ENCODE measurements around the gene CKMT2. TPM values are rescaled to one million over a fixed set of nuclear protein-coding genes. Genes with fewer than 3 reads are reported as not detected.
"Not testable (repeated sequence)": the region's sequence is repeated elsewhere in the genome, so short reads cannot be mapped to it uniquely, and the experiment has no call there.

CKMT2 gene
- total RNA-seq, 1 donor from 2014 or later: 3.0 TPM

DNA sequence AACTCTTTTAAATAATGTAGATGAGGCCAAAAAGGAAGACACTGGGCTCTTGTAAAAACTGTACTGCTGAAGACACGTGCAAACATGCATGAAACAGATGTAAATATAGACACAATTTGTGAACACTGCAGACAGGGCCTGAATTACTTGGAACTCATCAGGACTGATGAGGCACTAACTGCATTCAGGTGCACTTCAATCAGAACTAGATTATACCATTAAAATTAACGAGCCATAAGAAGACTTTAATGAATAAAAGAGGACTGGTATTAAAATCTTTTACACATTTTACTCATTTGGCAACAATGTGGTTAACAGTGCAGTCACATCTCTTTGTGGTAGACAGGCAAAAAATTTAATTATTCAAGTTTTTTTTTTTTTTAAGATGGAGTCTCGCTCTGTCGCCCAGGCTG lies 54.9 kb downstream of the CKMT2 start:
- Histone ChIP-seq H3K4me1 (no peaks in the 10 kb centered on the region), H3K9me3 (peaks cover 4% of the 10 kb centered on the region), H3K36me3 (no peaks in the 10 kb centered on the region), H3K4me3 (no peak overlapping the region), H3K27ac (no peak overlapping the region), H3K27me3 (no peaks in the 10 kb centered on the region)
- no peak for ATAC-seq
- intact Hi-C loops (cut with DNase I): no loop called here
- DNase-seq: no peak
- TF ChIP-seq, protein P1, sequence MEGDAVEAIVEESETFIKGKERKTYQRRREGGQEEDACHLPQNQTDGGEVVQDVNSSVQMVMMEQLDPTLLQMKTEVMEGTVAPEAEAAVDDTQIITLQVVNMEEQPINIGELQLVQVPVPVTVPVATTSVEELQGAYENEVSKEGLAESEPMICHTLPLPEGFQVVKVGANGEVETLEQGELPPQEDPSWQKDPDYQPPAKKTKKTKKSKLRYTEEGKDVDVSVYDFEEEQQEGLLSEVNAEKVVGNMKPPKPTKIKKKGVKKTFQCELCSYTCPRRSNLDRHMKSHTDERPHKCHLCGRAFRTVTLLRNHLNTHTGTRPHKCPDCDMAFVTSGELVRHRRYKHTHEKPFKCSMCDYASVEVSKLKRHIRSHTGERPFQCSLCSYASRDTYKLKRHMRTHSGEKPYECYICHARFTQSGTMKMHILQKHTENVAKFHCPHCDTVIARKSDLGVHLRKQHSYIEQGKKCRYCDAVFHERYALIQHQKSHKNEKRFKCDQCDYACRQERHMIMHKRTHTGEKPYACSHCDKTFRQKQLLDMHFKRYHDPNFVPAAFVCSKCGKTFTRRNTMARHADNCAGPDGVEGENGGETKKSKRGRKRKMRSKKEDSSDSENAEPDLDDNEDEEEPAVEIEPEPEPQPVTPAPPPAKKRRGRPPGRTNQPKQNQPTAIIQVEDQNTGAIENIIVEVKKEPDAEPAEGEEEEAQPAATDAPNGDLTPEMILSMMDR (IDR thresholded peaks at IDR 0.05): no peak

- no peaks in the 10 kb centered on the region for H3K27me3 ChIP-seq
- H3K4me3 ChIP-seq: no peak overlapping the region
- DNase-seq (no peak), ATAC-seq (no peak)
- intact Hi-C loops (cut with DNase I): no loop called here
- peaks cover 9% of the 10 kb centered on the region for H3K9me3 ChIP-seq
- TF ChIP-seq, protein P1 (IDR thresholded peaks at IDR 0.05): no peak
- H3K4me1 ChIP-seq: no peaks in the 10 kb centered on the region
- H3K27ac ChIP-seq: no peak overlapping the region
- H3K36me3 ChIP-seq: no peaks in the 10 kb centered on the region
Measured at GRCh38 chr5:81290146-81290545, 57.0 kb downstream of the CKMT2 start.

DNA sequence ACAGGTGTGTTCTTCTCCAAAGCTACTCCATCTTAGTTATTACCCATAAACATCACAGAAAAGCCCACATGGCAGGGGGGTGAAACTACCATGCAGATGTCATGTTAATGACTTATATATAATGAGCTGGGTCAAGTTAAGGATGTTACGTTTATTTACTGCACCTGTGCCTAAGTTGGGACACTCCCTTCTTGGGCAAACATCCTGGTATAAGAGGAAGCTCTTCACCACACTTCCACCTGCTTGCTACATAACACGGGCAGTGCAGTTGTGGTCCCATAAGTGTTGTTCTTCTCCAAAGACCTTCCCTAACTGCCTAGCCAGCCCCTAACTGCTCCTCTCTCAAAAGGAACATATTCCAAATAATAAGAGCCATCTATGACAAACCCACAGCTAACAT lies 59.0 kb downstream of the CKMT2 start:
- no peak overlapping the region for H3K4me3 ChIP-seq
- intact Hi-C loops (cut with DNase I): no loop called here
- no peaks in the 10 kb centered on the region for H3K36me3 ChIP-seq
- DNase-seq (no peak), ATAC-seq (no peak)
- H3K27me3 ChIP-seq: no peaks in the 10 kb centered on the region
- no peaks in the 10 kb centered on the region for H3K4me1 ChIP-seq
- peaks cover 9% of the 10 kb centered on the region for H3K9me3 ChIP-seq
- TF ChIP-seq, protein P1 (IDR thresholded peaks at IDR 0.05): no peak
- H3K27ac ChIP-seq: no peak overlapping the region

- ATAC-seq; intact Hi-C loops (cut with DNase I); H3K4me3 ChIP-seq: not testable (repeated sequence)
Measured at GRCh38 chr5:81294021-81294420, 60.9 kb downstream of the CKMT2 start.

GRCh38 chr5:81297531-81297930 lies 64.4 kb downstream of the CKMT2 start:
- no peak for ATAC-seq
- Histone ChIP-seq H3K36me3 (no peaks in the 10 kb centered on the region), H3K4me1 (peaks cover 24% of the 10 kb centered on the region), H3K9me3 (peaks cover 9% of the 10 kb centered on the region), H3K27ac (no peak overlapping the region), H3K27me3 (no peaks in the 10 kb centered on the region), H3K4me3 (no peak overlapping the region)
- intact Hi-C loops (cut with DNase I): no loop called here
- no peak for DNase-seq
- TF ChIP-seq, protein P1 (IDR thresholded peaks at IDR 0.05): no peak

More at GRCh38 chr5:81294021-81294420, 60.9 kb downstream of the CKMT2 start:
- not testable (repeated sequence) for DNase-seq, H3K27ac ChIP-seq, H3K9me3 ChIP-seq, H3K27me3 ChIP-seq, H3K4me1 ChIP-seq, H3K36me3 ChIP-seq

DNA sequence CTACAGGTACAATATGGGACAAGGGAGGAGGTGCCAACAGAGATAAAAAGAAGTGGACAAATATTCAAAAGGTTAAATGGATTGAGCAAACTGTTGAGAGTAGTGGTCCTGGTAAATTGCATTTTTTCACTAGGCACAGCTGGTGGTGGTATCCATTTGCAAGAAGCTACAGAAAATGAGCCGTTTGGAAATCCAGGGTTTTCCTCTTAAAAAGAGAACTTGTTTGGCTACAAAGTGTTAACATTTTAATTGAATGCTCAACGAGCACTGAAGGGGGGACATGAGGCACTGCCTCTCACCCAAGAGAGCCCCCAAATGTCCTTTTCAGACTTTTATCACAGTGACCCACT lies 67.8 kb downstream of the CKMT2 start:
- Histone ChIP-seq H3K36me3 (no peaks in the 10 kb centered on the region), H3K4me3 (peak overlapping the region; percentile 83), H3K27ac (peak overlapping the region; percentile 95), H3K27me3 (no peaks in the 10 kb centered on the region), H3K9me3 (no peaks in the 10 kb centered on the region), H3K4me1 (peaks cover 33% of the 10 kb centered on the region)
- intact Hi-C loops (cut with DNase I): no loop called here
- DNase-seq: no peak
- ATAC-seq: no peak
- TF ChIP-seq, protein P1 (IDR thresholded peaks at IDR 0.05): no peak
